ENCODE measurements around the gene SLC25A46. TPM values are rescaled to one million over a fixed set of nuclear protein-coding genes. Genes with fewer than 3 reads are reported as not detected.

Gene SLC25A46
- total and polyA plus RNA-seq, 9 of the 15 experiments (the other 6 are each of a cell fraction or from before 2014, with no cell fraction given) = 7.8 to 47.3 (median 31.8) TPM

DNA sequence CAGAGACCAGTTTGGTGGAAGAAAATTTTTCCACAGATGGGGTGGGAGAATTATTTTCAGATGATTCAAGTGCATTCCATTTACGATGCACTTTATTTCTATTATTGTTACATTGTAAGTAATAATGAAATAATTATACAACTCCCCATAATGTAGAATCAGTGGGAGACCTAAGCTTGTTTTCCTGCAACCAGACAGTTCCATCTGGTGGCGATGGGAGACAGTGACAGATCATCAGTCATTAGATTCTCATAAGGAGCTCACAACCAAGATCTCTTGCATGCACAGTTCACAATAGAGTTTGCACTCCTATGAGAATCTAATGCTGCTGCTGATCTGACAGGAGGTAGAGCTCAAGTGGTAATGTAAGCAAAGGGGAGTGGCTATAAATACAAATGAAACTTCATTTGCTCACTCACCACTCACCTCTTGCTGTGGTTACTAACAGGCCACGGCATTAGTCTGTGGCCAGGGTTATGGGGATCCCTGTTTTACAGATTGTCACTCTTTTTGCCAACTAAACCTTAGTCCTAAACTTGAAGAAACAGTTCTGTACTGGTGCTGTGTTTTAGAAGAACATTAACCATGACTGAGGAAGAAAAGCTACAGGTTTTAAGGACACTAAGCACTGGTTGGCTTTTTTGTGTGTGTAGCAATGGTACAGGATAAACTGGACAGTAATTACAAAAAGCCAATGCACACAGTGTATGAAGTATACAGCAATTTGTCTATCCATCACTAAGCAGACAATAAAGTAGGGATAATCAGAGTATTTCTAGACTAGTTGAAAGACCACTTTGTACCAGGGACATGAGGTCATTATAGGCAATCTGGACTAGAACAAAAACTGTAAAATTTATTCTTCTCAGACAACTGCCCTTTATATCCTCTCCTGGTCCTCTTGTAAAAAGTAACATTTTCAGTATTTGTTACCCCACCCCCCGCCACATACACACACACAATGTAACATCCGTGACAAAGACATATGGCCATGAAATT, 22.3 kb upstream of the SLC25A46 start:
- POLR2A ChIA-PET = no interaction called here
- no peak for TF ChIP-seq FOXA1 (IDR thresholded peaks at IDR 0.05; ENCODE audit: borderline replicate concordance)
- TF ChIP-seq ZKSCAN3 (CRISPR knock-in tag; IDR thresholded peaks at IDR 0.05) = no peak
- TF ChIP-seq, protein P1, sequence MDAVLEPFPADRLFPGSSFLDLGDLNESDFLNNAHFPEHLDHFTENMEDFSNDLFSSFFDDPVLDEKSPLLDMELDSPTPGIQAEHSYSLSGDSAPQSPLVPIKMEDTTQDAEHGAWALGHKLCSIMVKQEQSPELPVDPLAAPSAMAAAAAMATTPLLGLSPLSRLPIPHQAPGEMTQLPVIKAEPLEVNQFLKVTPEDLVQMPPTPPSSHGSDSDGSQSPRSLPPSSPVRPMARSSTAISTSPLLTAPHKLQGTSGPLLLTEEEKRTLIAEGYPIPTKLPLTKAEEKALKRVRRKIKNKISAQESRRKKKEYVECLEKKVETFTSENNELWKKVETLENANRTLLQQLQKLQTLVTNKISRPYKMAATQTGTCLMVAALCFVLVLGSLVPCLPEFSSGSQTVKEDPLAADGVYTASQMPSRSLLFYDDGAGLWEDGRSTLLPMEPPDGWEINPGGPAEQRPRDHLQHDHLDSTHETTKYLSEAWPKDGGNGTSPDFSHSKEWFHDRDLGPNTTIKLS (IDR thresholded peaks at IDR 0.05; ENCODE audit: borderline replicate concordance, low read depth) = no peak
- TF ChIP-seq, protein P2, sequence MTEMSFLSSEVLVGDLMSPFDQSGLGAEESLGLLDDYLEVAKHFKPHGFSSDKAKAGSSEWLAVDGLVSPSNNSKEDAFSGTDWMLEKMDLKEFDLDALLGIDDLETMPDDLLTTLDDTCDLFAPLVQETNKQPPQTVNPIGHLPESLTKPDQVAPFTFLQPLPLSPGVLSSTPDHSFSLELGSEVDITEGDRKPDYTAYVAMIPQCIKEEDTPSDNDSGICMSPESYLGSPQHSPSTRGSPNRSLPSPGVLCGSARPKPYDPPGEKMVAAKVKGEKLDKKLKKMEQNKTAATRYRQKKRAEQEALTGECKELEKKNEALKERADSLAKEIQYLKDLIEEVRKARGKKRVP (CRISPR knock-in tag; IDR thresholded peaks at IDR 0.05) = no peak
- TF ChIP-seq HDAC1 (IDR thresholded peaks at IDR 0.05) = no peak
- no peak for TF ChIP-seq RBM15 (IDR thresholded peaks at IDR 0.05; ENCODE audit: insufficient read depth, low read length)
- no peak for TF ChIP-seq DMBX1 (CRISPR knock-in tag; IDR thresholded peaks at IDR 0.05; ENCODE audit: borderline replicate concordance)
- no peak for TF ChIP-seq MAFF (IDR thresholded peaks at IDR 0.05; ENCODE audit: low read length)
- TF ChIP-seq C11orf30 (IDR thresholded peaks at IDR 0.05; ENCODE audit: low read depth) = no peak
- TF ChIP-seq, protein P3, sequence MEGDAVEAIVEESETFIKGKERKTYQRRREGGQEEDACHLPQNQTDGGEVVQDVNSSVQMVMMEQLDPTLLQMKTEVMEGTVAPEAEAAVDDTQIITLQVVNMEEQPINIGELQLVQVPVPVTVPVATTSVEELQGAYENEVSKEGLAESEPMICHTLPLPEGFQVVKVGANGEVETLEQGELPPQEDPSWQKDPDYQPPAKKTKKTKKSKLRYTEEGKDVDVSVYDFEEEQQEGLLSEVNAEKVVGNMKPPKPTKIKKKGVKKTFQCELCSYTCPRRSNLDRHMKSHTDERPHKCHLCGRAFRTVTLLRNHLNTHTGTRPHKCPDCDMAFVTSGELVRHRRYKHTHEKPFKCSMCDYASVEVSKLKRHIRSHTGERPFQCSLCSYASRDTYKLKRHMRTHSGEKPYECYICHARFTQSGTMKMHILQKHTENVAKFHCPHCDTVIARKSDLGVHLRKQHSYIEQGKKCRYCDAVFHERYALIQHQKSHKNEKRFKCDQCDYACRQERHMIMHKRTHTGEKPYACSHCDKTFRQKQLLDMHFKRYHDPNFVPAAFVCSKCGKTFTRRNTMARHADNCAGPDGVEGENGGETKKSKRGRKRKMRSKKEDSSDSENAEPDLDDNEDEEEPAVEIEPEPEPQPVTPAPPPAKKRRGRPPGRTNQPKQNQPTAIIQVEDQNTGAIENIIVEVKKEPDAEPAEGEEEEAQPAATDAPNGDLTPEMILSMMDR (IDR thresholded peaks at IDR 0.05 in 2 of 3, conservative IDR thresholded peaks at IDR 0.05 in 1 of 3; ENCODE audit: insufficient read depth in 2 of 3, low read depth in 1 of 3, low read length in 3 of 3) = peak in 1 of 3 experiments; percentile 30; a peak in 1 of 6 replicates
- no peak for TF ChIP-seq ZNF23 (CRISPR knock-in tag; IDR thresholded peaks at IDR 0.05)
- TF ChIP-seq, protein P4, sequence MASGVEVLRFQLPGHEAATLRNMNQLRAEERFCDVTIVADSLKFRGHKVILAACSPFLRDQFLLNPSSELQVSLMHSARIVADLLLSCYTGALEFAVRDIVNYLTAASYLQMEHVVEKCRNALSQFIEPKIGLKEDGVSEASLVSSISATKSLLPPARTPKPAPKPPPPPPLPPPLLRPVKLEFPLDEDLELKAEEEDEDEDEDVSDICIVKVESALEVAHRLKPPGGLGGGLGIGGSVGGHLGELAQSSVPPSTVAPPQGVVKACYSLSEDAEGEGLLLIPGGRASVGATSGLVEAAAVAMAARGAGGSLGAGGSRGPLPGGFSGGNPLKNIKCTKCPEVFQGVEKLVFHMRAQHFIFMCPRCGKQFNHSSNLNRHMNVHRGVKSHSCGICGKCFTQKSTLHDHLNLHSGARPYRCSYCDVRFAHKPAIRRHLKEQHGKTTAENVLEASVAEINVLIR (CRISPR knock-in tag; IDR thresholded peaks at IDR 0.05) = no peak
- TF ChIP-seq, protein P5, sequence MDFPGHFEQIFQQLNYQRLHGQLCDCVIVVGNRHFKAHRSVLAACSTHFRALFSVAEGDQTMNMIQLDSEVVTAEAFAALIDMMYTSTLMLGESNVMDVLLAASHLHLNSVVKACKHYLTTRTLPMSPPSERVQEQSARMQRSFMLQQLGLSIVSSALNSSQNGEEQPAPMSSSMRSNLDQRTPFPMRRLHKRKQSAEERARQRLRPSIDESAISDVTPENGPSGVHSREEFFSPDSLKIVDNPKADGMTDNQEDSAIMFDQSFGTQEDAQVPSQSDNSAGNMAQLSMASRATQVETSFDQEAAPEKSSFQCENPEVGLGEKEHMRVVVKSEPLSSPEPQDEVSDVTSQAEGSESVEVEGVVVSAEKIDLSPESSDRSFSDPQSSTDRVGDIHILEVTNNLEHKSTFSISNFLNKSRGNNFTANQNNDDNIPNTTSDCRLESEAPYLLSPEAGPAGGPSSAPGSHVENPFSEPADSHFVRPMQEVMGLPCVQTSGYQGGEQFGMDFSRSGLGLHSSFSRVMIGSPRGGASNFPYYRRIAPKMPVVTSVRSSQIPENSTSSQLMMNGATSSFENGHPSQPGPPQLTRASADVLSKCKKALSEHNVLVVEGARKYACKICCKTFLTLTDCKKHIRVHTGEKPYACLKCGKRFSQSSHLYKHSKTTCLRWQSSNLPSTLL (IDR thresholded peaks at IDR 0.05) = no peak

More for the DNA sequence above, 22.3 kb upstream of the SLC25A46 start:
- Histone ChIP-seq H3K4me1 (replicated peaks in 1 of 2; ENCODE audit: control insufficient read depth in 2 of 2, insufficient read depth in 2 of 2, low read length in 2 of 2) (no peaks in the 10 kb centered on the region), H3K79me2 (ENCODE audit: control insufficient read depth, insufficient read depth, low read length) (no peaks in the 10 kb centered on the region), H3K9ac (ENCODE audit: insufficient read depth in 1 of 2, low read depth in 2 of 2, low read length in 2 of 2) (no peak overlapping the region), H2AFZ (ENCODE audit: low read depth, low read length) (no peak overlapping the region), H3K9me1 (ENCODE audit: control insufficient read depth, insufficient read depth, low read length) (no peaks in the 10 kb centered on the region), H4K20me1 (replicated peaks; ENCODE audit: control insufficient read depth, insufficient read depth, low read length) (no peaks in the 10 kb centered on the region), H3K27ac (ENCODE audit: extremely low read depth, low read depth, low read length) (no peak overlapping the region), H3K4me2 (ENCODE audit: insufficient read depth, low read length) (no peak overlapping the region), H3K36me3 (ENCODE audit: control insufficient read depth, insufficient read depth, low read length) (no peaks in the 10 kb centered on the region), H3K27me3 (ENCODE audit: control insufficient read depth in 2 of 2, insufficient read depth in 2 of 2, low read length in 2 of 2) (no peaks in the 10 kb centered on the region), H3K9me3 (replicated peaks; ENCODE audit: control insufficient read depth, insufficient read depth, low read depth, low read length) (no peaks in the 10 kb centered on the region), H3K4me3 (no peak overlapping the region)
- 0% methylated on average over 5 of the region's 5 CpGs for WGBS (ENCODE audit: insufficient coverage, low coverage, missing lambda C conversion rate)
- ATAC-seq (no peak), FAIRE-seq (no peak), DNase-seq (ENCODE audit: extremely low read depth in 1 of 4, low spot score in 3 of 4) (no peak)
- intact Hi-C loops (cut with micrococcal nuclease) = no loop called here
- in situ Hi-C loops (cut with MboI) = no loop called here
- CTCF ChIA-PET (ENCODE audit: low intra/inter-chr PET ratio) = no interaction called here
- no TSS peak for BruUV-seq (replicated peaks)

All from K562 (cell line).